Measurements from ENCODE around the gene GATC.

- TF ChIP-seq POLR2A (IDR thresholded peaks at IDR 0.05) (no peak), POLR2AphosphoS5 (IDR thresholded peaks at IDR 0.05) (no peak), CTCF (IDR thresholded peaks at IDR 0.05) (no peak), EP300 (IDR thresholded peaks at IDR 0.05) (no peak)
These were observed 21.2 kb downstream of the GATC start for GRCh38 chr12:120467439-120467838.
